Neutrophil (primary cell): ENCODE data around the gene SLC47A1.

ENCODE experiments used
- H3K27ac ChIP-seq: fragments of 200-600 bp; sonication (generic); 2 replicates; pipeline ENCODE4 v1.5.1; 2016; ENCODE audit warnings: mild to moderate bottlenecking, moderate library complexity
- H3K27me3 ChIP-seq: fragments of 200-600 bp; sonication (generic); 2 replicates; pipeline ENCODE4 v1.6.0; 2016; ENCODE audit warnings: mild to moderate bottlenecking
- H3K36me3 ChIP-seq: fragments of 200-600 bp; sonication (generic); 2 replicates; pipeline ENCODE4 v1.5.1; 2017
- H3K4me1 ChIP-seq, 2 experiments: fragments of 200-600 bp in 1 of 2; sonication (generic) in 1 of 2; 1 replicate in 1 of 2; 2 replicates in 1 of 2; pipeline versions ENCODE4 v1.5.1 to v1.6.1; 2013 to 2016; ENCODE audit warnings: low read depth in 1 of 2, low read length in 1 of 2, mild to moderate bottlenecking in 1 of 2, moderate library complexity in 1 of 2; ENCODE audit not compliant: control insufficient read depth in 1 of 2, insufficient read depth in 1 of 2
- H3K4me3 ChIP-seq, 2 experiments: fragments of 200-600 bp in 1 of 2; sonication (generic) in 1 of 2; 1 replicate in 1 of 2; 2 replicates in 1 of 2; pipeline ENCODE4 v1.5.1; 2013 to 2016; ENCODE audit warnings: low read depth in 1 of 2, low read length in 1 of 2, mild to moderate bottlenecking in 1 of 2, moderate library complexity in 1 of 2
- H3K9me3 ChIP-seq: fragments of 200-600 bp; sonication (generic); 2 replicates; pipeline ENCODE4 v1.5.1; 2016
- CTCF ChIP-seq: fragments of 200-600 bp; sonication (generic); IDR thresholded peaks from 2 replicates; pipeline ENCODE4 v1.5.1; 2016; ENCODE audit warnings: antibody characterized with exemption

The SLC47A1 gene

GRCh38 chr17:19533718-19534561 is at the start of gene SLC47A1:
TSS of gene SLC47A1 (plus strand) at chr17:19533854. CDS start at chr17:19533940, 86 bp downstream.
- H3K27ac ChIP-seq, result no peak within 1 kb of the TSS
- peaks cover 40% of the 10 kb centered on the region for H3K27me3 ChIP-seq
- TF ChIP-seq CTCF, result no peak
- H3K36me3 ChIP-seq, result no peaks in the 10 kb centered on the region
- H3K4me3 ChIP-seq, result peak within 1 kb of the TSS; percentile 48 to 59
- no peaks in the 10 kb centered on the region for H3K9me3 ChIP-seq
- peaks cover 26 to 27% of the 10 kb centered on the region in 2 experiments for H3K4me1 ChIP-seq

- Histone ChIP-seq H3K36me3 (no peaks in the 10 kb centered on the region), H3K4me3 (no peak overlapping the region), H3K4me1 (no peaks in the 10 kb centered on the region), H3K9me3 (no peaks in the 10 kb centered on the region), H3K27me3 (no peaks in the 10 kb centered on the region), H3K27ac (no peak overlapping the region)
- TF ChIP-seq CTCF, result no peak
Observed at GRCh38 chr17:19485800-19486340, 47.8 kb upstream of the SLC47A1 start.

GRCh38 chr17:19486351-19487023 is 47.2 kb upstream of the SLC47A1 start:
- no peaks in the 10 kb centered on the region for H3K27me3 ChIP-seq
- H3K36me3 ChIP-seq, result no peaks in the 10 kb centered on the region
- TF ChIP-seq CTCF, result no peak
- H3K4me3 ChIP-seq, result no peak overlapping the region
- no peaks in the 10 kb centered on the region for H3K9me3 ChIP-seq
- H3K4me1 ChIP-seq, result no peaks in the 10 kb centered on the region
- H3K27ac ChIP-seq, result no peak overlapping the region

- Histone ChIP-seq H3K4me3 (no peak overlapping the region), H3K27me3 (no peaks in the 10 kb centered on the region), H3K27ac (no peak overlapping the region), H3K36me3 (no peaks in the 10 kb centered on the region), H3K9me3 (no peaks in the 10 kb centered on the region), H3K4me1 (no peaks in the 10 kb centered on the region)
- no peak for TF ChIP-seq CTCF
Observed at GRCh38 chr17:19487024-19487600, 46.5 kb upstream of the SLC47A1 start.

- H3K4me3 ChIP-seq, result no peak overlapping the region
- no peak for TF ChIP-seq CTCF
- H3K27ac ChIP-seq, result no peak overlapping the region
- no peaks in the 10 kb centered on the region for H3K4me1 ChIP-seq
- H3K36me3 ChIP-seq, result no peaks in the 10 kb centered on the region
- H3K27me3 ChIP-seq, result no peaks in the 10 kb centered on the region
- H3K9me3 ChIP-seq, result no peaks in the 10 kb centered on the region
Observed at GRCh38 chr17:19492141-19492540, 41.5 kb upstream of the SLC47A1 start.
